GM21576 (cell line): Measurements from ENCODE around the gene ETAA1.

ENCODE experiments used
- ATAC-seq: cut with Tn5 transposase; IDR thresholded peaks from one replicate; pipeline ENCODE4 v1.9.1; 2021; ENCODE audit warnings: mild to moderate bottlenecking, moderate library complexity; ENCODE audit not compliant: unreplicated experiment

Gene ETAA1

DNA sequence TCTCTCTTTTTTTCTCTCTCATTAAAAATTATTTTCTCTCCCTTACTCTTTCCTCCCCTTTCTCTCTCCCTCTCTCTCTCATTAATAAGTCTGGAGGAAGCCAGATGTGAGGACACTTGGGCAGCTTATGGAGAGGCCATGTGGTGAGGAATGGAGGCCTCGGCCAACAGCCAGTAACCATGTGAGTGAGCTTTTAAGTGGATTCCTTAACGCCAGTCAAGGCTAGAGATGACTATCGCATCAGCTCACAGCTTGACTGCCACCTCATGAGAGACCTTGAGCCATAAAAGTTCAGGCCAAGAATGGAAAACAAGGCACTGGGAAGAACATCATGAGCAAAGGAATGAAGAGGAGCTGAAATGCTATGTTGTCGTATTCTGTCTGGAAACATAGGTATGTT lies 39.1 kb downstream of the ETAA1 start:
- no peak for ATAC-seq

DNA sequence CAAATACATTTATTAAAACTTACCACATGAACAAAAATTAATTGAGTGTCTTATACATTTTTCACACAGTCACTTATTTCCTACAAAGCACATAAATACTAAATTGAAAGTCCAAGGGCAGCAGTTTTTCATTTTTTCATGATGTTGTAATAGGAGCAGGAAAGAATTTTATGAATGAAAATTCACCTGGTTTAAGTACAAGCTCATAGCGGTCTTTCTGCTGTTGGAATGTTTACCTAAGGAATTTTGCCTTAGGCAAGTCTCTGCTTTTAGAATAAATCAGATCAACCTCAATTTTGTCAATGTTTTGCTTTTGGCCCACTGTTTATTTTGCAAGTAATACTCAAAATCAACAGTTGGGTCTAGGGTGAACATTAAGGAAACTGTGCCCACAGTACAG lies 40.0 kb downstream of the ETAA1 start:
- ATAC-seq = no peak

DNA sequence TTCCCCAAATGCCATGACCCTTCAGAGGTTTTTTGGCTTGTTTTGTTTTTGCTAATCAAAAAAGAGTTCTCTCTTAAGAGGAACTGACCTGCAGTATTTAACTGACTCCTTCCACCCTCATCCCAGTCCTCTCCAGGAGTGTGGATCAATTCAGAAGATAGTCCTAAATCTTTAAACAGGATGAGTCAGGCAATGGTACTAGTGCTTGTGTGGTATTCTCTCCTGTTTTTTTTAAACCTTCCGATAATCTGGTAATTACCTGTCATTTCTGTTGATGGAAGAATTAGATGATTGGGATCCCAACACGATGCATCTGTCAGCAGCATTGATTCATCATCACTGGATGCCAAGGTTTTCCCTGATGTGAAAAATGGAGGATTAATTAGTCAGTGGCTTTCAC lies 41.2 kb downstream of the ETAA1 start:
- ATAC-seq = no peak

DNA sequence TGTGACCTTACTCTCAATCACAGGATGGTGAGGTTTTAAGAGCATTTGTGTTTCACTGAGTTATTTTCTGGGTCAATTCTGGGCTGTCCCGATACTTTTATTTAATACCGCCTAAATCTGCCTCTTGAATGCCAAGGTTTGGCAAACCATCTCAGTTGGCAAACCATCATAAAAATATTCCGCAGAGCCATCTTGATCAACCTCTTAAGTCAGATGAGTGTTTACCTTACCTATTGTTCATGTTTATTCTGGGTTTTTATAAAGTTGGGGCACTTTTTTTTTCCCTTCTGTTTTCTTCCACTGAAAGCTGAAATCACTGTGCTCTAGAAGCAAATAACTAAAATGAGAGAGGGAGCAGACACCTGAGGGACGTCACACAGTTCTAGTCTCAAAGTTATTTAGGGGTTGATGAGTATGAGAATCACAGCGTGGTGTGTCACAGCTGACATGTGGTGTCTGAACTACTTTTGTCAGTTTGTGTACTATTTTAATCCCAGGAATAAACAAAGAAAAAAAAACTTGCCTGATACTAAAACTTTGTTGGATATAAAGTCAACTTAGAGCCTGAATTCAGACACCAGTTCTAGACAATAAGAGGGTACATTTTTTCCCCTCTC lies 48.6 kb downstream of the ETAA1 start:
- no peak for ATAC-seq

DNA sequence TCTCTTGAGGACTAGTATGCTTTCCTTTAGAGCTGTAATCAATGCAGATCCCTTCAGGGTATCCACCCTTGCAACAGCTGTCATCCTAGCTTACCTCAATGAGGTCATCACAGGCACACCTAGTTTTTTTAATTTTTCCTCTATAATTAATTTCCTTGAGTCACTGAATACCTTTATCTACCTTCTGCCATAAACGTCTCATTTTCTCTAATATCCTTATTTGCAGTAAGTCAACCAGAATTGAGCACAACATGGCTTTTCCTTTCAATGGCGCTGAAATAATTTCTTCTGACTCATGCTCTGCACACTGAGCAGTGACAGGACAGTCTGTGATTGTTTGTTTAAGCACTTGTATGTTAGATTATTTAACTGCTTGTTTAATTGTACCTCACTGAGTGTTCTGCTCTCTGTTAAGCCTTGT lies 49.4 kb downstream of the ETAA1 start:
- ATAC-seq = no peak

DNA sequence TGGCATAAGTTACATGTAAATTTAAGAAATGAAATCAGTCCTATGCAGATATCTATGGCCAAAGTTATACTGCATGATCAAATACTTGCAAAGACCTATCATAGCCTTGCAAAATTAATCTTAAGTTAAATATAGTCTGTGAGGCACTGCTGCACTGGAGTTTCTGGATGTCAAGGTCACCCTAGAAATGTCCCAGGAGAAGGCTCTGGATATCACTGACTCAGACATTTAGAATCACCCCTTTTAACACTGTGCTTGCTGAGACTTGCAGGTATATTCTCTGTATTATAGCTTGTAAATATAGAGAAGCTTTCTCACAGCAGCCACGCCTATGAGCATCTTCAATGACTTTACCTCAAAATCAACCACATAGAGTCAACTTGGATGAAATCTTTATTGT lies 51.5 kb downstream of the ETAA1 start:
- ATAC-seq = no peak

DNA sequence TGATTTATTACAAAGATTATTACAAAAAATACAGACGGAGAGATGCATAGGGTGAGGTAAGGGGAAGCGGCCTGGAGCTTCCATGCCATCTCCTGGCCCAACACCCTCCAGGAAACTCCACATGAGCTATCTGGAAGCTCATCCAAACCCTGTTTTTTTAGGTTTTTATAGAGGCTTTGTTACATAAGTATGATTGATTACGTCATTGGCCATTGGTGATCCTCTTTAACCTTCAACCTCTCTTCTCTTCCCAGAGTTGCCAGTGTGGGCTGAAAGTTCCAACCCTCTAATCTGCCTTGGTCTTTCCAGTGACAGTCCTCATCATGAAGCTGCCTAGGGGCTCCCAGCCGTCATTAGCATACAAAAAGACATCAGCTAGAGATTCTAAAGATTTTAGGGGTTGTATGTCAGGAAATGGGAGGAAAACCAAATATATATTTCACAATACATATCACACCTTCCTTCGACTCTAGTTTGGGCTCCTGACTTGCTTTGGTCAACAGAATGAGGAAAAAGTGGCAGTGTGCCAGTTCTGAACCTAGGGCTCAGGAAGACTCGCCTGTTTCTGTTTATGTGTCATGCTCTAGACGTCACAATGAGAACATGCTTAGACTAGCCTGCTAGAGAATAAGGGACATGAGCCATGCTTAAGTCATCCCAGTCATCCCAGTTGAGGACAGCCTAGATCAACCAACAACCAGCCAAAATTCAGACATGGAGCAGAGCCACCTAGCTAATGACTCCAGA lies 54.1 kb downstream of the ETAA1 start:
- no peak for ATAC-seq

DNA sequence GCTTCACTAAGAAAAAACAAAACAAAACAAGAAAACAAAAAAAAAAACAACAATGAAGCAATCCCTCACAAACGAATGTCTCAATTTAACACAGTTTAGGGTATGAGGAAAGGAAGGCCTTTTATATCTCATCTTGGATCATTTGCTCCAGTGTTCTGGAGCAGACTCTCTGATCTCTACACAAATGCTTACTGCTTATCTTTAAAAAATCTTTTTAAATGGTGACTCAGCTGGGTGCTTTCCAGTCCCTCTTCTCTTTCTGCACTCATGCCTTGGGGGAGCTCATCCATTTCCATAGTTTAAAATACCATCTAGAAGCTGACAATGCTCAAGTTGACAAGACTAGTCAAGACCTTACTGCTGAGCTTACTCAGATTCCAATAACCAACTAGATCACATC lies 56.2 kb downstream of the ETAA1 start:
- ATAC-seq = no peak

DNA sequence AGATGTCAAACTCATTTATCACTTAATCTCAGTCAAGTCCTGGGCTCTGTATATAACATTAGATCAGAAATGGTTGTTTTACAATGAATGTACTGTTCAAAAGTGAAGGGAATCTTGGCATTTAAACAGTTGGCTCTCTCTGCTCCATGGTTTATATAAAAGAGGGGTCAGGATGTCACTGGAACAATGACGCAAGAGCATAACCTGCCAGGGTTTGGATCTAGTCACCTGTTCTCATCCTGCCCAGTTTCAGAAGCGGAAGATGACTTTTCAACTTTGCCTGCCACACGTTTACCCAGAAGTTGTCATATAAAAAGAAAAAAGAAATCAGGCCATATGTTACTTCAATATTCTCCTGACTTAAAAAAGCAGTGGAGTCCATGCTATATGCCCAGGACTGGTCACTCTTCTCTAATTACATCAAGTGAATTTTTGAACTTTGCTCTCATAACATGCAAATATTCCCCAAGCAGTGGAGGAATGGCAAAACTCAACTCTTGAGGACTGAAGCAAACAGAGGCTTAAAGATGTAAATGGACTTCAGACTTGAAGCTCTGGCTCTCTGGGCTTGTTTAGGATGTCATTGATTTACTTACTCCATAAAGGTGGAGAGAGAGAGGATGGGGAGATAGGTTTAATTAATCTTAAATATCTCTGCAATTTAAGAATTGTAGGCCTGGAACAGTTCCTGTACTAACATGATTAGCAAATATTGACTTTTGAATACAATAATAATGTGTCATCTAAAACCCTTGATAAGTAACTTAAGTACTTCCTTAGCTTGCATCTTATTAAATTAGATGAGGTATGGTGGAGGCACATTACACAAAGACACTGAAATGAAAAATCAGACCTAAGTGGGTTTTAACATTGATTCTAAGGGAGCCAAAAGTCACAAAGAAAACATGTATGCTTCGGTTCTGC lies 58.3 kb downstream of the ETAA1 start:
- no peak for ATAC-seq

DNA sequence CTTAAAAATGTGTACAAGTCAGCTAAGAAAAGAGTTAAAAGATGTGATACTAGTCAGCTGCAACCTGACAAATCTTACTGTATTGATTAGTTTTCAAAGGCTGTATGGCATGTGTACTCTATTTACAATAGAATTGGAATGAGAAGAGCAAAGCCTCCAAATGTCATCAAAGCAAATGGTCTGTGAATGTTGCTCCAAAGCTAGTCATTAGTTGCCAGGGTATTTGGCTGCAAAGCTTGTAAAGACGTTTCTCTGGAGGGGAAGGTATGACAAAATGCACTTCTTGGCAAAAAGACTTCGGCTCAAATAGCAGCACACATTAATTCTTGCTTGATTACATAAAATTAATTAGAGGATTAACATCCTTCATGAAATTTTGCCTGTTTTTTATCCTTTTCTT lies 59.3 kb downstream of the ETAA1 start:
- no peak for ATAC-seq

DNA sequence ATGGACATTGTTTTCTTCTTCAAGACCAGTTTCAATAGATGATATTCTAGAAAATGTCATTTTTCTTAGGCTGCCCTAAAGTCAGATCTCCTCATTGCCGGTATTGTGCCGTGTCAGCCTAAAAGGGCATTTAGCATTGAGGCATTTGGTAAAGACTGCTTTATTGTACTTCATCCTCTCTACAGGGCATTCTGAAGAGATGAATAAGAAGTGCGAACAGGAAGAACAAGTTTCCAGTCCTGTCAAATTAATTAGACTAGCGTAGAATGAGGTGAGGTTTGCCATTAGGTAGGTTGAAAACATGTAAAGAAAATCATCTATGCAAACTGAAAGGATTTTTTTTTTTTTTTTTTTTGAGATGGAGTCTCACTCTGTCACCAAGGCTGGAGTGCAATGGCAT lies 60.6 kb downstream of the ETAA1 start:
- no peak for ATAC-seq

DNA sequence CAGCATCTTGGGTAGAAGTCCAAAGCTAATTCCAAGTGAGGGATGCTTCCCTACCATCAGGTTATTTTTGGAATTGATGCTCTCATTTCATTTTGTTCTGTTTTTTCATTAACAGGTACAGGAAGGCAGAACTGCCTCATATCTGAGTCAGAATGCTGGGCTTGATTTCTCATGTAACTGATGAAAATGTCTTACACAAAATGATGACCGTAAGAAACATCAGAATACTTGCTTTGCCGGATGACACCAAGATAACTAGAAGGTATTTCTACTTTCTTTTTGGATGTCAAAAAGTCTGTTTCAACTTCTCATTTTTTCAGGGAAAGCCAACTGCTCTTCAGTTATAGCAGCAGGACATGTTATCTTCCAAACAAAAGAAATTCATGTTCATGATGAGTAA lies 62.6 kb downstream of the ETAA1 start:
- no peak for ATAC-seq
